HG02973 (cell line): Measurements from ENCODE around the gene LRG1.
"Not testable (repeated sequence)": the region's sequence is repeated elsewhere in the genome, so short reads cannot be mapped to it uniquely, and the experiment has no call there.

ENCODE experiments used
- ATAC-seq: cut with Tn5 transposase; IDR thresholded peaks from one replicate; pipeline ENCODE4 v1.9.1; 2021; ENCODE audit warnings: moderate library complexity; ENCODE audit not compliant: unreplicated experiment

LRG1 gene

GRCh38 chr19:4553092-4553695, 13.4 kb upstream of the LRG1 start:
- ATAC-seq: no peak

DNA sequence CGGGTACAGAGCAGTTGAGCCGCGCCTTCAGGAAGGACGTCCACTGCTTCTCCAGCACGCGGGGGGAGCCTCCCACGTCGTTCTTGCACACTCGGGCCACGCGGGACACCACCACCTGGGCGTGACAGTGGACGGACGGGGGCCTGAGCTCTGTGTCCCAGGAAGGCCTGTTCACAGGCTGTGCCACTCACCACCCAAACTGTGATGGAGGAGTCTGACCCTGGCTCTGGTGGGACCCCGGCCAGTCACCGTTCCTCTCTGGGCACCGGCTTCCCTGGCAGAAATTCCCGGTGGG, 12.6 kb upstream of the LRG1 start:
- ATAC-seq: no peak

- ATAC-seq: no peak
These were observed 10.7 kb upstream of the LRG1 start for GRCh38 chr19:4550479-4551050.

DNA sequence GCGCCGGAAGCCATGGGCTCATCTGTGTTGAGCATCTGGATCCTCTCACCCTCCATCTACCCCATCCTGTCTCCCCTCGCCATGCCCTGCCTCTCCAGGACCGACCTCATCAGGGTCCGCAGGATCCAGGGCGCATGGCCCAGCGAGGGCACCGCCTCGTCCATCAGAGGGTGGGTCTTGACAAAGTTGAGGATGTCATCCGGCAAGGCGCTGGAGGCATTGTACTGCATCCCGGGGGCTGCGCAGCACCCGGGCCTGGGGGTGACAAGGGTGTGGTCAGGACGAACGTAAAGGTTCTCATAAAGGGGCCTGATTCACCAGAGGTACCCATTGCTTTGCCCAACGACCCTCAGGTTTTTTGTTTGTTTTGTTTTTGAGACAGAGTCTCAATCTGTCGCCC, 10.2 kb upstream of the LRG1 start:
- no peak for ATAC-seq

- no peak for ATAC-seq
These were observed 8.4 kb upstream of the LRG1 start for GRCh38 chr19:4548238-4548584.

DNA sequence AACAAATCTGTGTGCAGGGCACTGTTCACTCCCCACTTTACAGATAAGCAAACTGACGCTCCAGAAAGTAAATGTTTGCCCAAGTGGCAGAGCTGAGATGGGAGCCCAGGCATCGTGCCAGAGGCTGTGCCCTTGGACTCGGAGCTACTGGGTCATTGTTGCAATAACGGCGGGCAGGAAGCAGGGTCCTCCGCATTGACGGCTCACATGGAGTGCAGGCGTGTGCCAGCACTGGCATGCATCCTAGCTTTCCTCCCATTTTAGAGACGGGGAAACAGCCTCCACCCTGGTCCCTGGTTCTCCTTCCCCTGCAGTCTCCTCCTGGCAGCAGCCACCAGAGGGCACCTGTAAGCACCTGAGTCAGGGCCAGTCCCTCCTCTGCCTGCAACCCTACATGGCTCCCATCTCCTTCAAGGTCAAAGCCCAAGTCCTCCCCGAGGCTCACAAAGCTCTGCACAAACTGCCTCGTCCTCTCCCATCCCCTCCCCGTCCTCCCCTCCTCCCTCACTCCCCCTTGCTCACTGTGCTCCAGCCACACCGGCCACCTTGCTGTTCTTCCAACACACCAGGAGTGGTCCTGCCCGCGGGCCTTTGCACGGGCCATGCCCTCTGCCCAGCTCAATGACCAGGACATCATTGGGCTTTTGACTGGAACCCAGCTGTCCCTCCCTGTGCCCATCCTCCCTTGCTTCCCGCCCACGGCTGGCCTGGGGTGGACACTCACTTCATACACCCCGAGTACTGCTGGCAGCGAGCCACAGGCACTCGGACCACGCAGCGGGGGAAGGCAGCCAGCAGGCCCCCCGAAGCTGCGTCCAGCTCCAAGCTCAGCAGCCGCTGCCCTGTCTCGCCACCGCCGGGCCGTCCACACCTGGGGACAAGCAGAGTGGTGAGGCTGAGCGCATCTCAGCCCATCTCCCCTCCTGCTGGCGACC, 7.7 kb upstream of the LRG1 start:
- ATAC-seq: no peak

GRCh38 chr19:4543842-4544647, 4.2 kb upstream of the LRG1 start:
- ATAC-seq: no peak

- ATAC-seq: no peak
These were observed 3.3 kb upstream of the LRG1 start for GRCh38 chr19:4542896-4543841.

DNA sequence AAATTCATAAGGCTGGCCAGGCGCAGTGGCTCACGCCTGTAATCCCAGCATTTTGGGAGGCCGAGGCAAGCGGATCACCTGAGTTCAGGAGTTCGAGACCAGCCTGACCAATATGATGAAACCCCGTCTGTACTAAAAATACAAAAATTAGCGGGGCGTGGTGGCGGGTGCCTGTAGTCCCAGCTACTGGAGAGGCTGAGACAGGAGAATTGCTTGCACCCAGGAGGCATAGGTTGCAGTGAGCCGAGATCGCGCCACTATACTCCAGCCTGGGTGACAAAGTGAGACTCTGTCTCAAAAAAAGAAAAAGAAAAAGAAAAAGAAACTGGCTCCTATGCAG, 1.9 kb upstream of the LRG1 start:
- ATAC-seq: not testable (repeated sequence)

DNA sequence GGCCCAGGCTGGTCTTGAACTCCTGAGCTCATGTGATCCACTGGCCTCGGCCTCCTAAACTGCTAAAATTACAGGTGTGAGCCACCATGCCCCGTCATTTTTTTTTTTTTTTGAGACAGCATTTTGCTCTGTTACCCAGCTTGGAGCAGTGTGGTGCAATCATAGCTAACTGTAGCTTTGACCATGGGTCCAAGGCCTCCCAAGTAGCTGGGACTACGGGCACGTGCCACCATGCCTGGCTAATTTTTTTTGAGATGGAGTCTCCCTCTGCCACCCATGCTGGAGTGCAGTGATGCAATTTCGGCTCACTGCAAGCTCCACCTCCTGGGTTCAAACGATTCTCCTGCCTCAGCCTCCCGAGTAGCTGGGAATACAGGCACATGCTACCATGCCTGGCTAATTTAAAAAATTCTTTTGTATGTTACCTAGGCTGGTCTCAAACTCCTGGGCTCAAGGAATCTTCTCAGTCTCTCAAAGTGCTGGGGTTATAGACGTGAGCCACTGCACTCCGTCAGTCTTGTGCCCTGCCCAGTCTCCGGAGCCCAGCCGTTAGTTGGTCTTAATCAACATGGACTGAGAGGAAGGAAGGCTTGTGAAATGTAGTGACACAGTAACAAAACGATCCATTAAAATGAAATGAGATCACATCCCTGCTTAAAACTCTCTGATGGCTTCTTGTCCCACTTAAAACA, 1.4 kb upstream of the LRG1 start:
- ATAC-seq: no peak

GRCh38 chr19:4539169-4539692, 605 bp downstream of the LRG1 start:
- ATAC-seq: no peak

DNA sequence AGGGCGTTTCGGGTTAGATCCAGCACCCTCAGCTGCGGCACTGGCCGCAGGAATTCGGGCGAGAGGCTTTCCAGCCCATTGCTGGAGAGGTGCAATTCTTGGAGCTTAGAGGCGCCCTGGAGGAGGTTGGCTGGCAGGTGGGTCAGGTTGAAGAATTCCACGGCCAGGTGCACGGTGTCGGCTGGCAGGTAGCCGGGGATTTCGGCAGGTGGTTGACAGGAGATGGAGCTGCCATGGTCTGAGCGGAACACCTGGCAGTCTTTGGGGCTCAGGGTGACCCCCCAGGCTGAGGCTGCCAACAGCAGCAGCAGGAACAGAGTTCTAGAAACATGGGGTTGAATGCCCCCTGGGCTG, 1.3 kb downstream of the LRG1 start:
- no peak for ATAC-seq

DNA sequence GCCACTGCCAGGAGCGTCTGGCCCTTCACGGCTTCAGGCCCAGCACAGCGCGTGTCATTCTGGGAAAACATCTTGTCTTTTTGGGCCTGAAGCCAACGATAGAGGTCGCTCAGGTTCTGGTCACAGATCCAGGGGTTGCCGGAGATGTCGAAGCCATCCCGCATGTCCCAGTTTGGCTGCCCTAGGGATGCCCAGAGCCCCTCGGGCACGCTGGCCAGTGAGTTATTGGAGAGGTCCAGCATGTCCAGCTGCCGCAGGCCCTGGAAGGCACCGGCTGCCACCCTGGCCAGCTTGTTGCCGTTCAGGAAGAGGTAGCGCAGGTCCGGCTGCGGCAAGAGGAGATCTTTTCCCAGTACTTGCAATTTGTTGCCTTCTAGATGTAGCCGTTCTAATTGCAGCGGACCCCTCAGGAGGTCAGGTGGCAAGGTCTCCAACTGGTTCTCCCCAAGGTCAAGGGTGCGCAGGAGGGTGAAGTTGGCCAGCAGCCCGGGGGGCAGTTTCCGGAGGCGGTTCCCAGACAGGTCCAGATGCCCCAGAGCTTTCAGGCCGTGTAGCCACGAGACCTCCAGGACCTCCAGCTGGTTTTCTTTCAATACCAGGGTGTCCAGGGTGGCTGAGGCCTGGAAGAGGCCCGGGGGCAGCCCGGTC, 1.8 kb downstream of the LRG1 start:
- no peak for ATAC-seq

DNA sequence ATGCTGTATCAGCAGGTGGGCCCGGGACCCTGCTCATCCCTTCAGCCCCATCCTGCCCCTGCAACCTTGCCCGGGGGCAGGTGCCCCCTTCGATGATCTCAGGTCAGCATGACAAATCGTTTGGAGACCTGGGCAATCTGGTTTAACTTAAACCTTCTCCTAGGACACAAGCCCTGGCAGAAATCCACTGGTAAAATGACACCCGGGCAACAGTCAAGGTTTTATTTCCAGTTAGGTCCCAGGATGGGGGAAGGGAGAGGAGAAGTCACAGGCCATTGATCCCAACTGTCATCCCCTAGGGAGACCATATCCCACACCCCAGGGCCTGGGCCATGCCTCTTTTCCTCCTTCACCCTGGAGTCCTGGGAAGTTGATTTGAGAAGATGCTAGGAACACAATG, 3.0 kb downstream of the LRG1 start:
- no peak for ATAC-seq

- ATAC-seq: no peak
These were observed 4.8 kb downstream of the LRG1 start, which contains the start of gene PLIN5 for GRCh38 chr19:4534836-4535658. Gene PLIN5, minus strand, starts transcription at chr19:4535224. Its CDS starts 1,150 bp downstream, at chr19:4534074.

DNA sequence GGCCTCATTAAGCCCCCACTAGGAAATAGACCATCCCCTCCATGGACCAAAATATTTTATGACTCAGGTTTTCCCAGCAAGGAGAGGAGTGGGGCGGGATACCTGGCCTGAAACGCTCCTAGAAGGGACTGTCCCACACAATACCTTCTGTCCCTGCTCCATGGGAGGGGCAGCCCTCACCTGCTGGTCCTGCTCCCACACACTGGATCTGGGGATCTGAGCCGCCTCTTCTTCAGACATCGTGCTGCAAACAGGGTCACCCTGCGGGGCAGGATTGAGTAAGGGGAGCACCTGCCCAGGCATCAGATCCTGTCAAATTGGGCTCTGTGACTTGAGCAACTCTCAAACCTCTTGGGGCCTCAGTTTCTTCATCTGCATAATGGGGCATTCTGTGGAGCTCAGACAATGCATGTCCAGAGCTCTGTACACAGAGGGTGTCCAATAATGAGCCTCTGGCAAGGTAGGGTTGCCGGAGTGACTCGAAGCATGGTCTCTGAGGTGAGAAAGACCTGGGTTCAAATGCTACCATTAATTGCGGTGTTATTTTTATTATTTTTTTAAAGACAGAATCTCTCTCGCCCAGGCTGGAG, 5.9 kb downstream of the LRG1 start:
- ATAC-seq: no peak

DNA sequence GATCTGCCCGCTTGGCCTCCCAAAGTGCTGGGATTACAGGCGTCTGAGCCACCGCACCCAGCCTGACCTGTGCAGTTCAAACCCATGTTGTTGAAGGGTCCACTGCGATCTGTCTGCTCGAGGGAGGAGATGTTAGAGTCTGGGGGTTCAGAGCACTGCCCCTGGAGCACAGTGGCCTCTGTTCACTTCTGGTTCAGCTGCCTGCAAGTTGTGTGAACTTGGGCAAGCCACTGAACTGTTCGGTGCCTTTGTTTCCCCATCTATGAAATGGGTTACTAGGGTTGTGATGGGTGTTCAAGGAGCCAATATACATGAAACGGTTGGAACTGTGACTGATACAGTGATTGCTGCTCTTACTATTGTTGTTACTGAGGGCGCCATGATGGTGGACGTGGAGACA, 6.5 kb downstream of the LRG1 start:
- ATAC-seq: no peak

GRCh38 chr19:4531562-4532165, 8.2 kb downstream of the LRG1 start:
- no peak for ATAC-seq
